AG04449 (cell line): ENCODE measurements around the gene CNN2.

Experiments used
- CTCF ChIA-PET: fragments of 350-600 bp; formaldehyde crosslinking; extraction: SDS; loops from one replicate; lab custom pipeline; 2021; ENCODE audit warnings: antibody characterized with exemption; lab: Yijun Ruan, JAX
- POLR2A ChIA-PET: fragments of 400-600, 350-600 bp; formaldehyde crosslinking; extraction: SDS; loops from one replicate; lab custom pipeline; 2020; ENCODE audit warnings: antibody characterized with exemption, inconsistent platforms; lab: Yijun Ruan, JAX
- DNase-seq: peaks from one replicate; pipeline ENCODE4 v3.0.0-alpha.2; 2010; ENCODE audit warnings: low read depth, low spot score
- H3K4me3 ChIP-seq: 2 replicates; pipeline ENCODE4 v1.5.1; 2011; ENCODE audit warnings: low read depth, mild to moderate bottlenecking, control low read depth, low read length
- TF ChIP-seq, protein P1 (sequence below): IDR thresholded peaks from one replicate; pipeline ENCODE4 v1.5.1; 2011; ENCODE audit warnings: mild to moderate bottlenecking, moderate library complexity, low read length, control low read depth, inconsistent platforms; ENCODE audit not compliant: insufficient read depth; ENCODE audit errors: missing control alignments

Gene CNN2

DNA sequence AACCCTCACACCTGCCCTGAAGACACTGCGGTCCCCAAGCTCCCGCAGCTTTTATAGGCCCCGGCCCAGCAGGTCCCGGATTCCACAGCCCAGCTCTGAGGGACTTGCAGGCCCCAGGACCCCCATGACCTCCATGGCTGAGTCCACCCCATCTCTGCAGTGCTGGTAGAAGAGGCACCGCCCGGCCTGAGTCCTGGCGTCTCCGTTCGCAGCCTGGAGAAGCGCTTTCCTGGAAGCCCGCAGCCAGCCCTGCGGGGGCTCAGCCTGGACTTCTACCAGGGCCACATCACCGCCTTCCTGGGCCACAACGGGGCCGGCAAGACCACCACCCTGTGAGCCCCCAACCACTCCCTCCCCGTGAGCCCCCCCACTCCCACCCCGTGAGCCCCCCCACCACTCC lies 22.7 kb downstream of the CNN2 start:
- no peak for DNase-seq
- TF ChIP-seq, protein P1, sequence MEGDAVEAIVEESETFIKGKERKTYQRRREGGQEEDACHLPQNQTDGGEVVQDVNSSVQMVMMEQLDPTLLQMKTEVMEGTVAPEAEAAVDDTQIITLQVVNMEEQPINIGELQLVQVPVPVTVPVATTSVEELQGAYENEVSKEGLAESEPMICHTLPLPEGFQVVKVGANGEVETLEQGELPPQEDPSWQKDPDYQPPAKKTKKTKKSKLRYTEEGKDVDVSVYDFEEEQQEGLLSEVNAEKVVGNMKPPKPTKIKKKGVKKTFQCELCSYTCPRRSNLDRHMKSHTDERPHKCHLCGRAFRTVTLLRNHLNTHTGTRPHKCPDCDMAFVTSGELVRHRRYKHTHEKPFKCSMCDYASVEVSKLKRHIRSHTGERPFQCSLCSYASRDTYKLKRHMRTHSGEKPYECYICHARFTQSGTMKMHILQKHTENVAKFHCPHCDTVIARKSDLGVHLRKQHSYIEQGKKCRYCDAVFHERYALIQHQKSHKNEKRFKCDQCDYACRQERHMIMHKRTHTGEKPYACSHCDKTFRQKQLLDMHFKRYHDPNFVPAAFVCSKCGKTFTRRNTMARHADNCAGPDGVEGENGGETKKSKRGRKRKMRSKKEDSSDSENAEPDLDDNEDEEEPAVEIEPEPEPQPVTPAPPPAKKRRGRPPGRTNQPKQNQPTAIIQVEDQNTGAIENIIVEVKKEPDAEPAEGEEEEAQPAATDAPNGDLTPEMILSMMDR, result no peak
- POLR2A ChIA-PET, result no interaction called here
- CTCF ChIA-PET, result interaction anchor here (1.9 kb wide), 1 partner anchor 16 kb away, joined by 6 read pairs; no protein-coding TSS in a partner anchor
- H3K4me3 ChIP-seq, result no peak overlapping the region

- ChIA-PET POLR2A (no interaction called here), CTCF (interaction anchor here (0.7 kb wide), 1 partner anchor 44 kb away, joined by 3 read pairs; no protein-coding TSS in a partner anchor)
- no peak for DNase-seq
- H3K4me3 ChIP-seq, result no peak overlapping the region
- TF ChIP-seq, protein P1, result no peak
These were observed 23.4 kb downstream of the CNN2 start for GRCh38 chr19:1049800-1050199.

DNA sequence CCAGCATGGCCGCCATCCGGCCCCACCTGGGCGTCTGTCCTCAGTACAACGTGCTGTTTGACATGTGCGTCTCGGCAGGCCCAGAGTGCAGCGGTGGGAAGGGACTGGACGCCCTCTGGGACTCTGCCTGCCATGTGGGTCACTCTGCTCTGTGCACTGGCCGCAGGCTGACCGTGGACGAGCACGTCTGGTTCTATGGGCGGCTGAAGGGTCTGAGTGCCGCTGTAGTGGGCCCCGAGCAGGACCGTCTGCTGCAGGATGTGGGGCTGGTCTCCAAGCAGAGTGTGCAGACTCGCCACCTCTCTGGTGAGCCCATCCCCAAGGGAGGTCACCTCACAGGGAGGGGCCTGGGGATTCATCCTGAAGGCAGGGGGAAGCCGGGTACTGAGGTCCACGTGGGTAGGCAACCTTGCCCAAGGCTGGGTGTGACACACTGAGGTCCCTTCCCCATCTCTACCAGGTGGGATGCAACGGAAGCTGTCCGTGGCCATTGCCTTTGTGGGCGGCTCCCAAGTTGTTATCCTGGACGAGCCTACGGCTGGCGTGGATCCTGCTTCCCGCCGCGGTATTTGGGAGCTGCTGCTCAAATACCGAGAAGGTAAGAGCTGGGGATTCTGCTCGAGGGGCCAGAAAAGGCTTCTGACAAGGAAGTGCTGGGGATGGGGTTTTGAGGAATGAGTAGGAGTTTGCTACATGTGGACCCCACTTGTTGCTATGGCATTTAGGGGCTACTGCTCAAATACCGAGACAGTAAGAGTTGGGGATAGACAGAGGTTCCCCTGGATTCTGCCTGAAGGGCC lies 24.8 kb downstream of the CNN2 start:
- no peak for DNase-seq
- CTCF ChIA-PET, result interaction anchor here (1.7 kb wide), 1 partner anchor 14 kb away, joined by 5 read pairs; no protein-coding TSS in a partner anchor
- POLR2A ChIA-PET, result no interaction called here
- TF ChIP-seq, protein P1, result no peak
- H3K4me3 ChIP-seq, result no peak overlapping the region

GRCh38 chr19:1051791-1052190 lies 25.4 kb downstream of the CNN2 start:
- H3K4me3 ChIP-seq, result no peak overlapping the region
- CTCF ChIA-PET, result interaction anchor here (1.7 kb wide), 1 partner anchor 13 kb away, joined by 5 read pairs; no protein-coding TSS in a partner anchor
- TF ChIP-seq, protein P1, result no peak
- POLR2A ChIA-PET, result no interaction called here
- DNase-seq, result no peak

DNA sequence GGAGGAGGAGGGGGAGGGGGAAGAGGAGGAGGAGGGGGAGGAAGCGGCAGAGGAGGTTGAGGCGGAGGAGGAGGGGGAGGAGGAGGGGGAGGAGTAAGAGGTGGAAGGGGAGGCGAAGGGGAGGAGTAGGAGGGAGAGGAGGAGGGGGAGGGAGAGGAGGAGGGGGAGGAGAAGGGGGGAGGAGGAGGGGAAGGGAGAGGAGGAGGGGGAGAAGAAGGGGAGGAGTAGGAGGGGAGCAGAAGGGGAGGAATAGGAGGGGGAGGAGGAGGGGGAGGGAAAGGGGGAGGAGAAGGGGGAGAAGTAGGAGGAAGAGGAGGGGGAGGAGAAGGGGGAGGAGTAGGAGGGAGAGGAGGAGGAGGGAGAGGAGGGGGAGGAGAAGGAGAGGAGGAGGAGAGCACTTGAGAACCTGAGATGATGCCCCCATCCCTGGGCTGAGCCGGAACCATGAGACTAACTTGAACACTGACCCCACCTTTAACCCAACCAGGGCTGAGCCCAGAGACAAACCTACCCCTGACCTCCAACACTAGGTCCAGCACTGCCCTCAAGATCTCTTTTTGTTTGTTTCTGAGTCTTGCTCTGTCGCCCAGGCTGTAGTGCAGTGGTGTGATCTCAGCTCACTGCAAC lies 26.1 kb downstream of the CNN2 start:
- H3K4me3 ChIP-seq, result no peak overlapping the region
- TF ChIP-seq, protein P1, result no peak
- CTCF ChIA-PET, result interaction anchor here (0.6 to 2.4 kb wide), 2 partner anchors 9 to 13 kb away, joined by 3 to 15 read pairs; partner anchors contain the start of gene ARHGAP45
- DNase-seq, result no peak
- POLR2A ChIA-PET, result no interaction called here
